ENCODE results near the gene JPH2. TPM values are rescaled to one million over a fixed set of nuclear protein-coding genes. Genes with fewer than 3 reads are reported as not detected.
A peak's percentile ranks its signal among the peaks of the same experiment; 100 is the strongest.

JPH2 gene
- total RNA-seq, 1 donor from 2014 or later = 0.80 TPM

DNA sequence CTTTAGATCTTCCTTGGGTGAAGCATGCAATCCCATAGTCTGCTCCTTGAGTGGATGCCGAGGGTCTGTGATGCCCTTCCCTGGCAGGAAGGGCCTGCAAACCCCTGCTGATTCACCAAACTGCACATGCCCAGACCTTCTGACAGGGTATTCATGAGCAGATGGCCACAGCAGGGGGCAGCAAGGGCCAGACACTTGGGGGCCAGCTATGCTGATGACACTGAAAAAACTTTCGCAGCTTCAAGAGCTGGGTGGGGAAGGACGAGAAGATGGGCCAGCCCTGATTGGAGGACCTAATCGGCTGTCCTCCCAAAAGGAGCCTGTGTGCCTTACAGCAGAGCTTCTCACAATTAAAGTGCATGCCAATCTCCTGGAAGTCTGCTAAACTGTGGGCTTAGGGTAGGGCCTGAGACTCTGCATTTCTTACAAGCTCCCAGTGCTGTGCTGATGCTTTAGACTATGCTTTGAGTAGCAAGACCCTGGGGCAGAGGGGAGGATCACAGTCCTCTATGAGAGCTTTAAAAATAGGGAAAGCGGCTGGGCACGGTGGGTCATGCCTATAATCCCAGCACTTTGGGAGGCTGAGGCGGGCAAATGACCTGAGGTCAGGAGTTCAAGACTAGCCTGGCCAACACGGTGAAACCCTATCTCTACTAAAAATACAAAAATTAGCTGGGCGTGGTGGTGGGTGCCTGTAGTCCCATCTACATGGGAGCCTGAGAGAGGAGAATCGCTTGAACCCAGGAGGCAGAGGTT, 44.9 kb upstream of the JPH2 start:
- TF ChIP-seq, protein P1, sequence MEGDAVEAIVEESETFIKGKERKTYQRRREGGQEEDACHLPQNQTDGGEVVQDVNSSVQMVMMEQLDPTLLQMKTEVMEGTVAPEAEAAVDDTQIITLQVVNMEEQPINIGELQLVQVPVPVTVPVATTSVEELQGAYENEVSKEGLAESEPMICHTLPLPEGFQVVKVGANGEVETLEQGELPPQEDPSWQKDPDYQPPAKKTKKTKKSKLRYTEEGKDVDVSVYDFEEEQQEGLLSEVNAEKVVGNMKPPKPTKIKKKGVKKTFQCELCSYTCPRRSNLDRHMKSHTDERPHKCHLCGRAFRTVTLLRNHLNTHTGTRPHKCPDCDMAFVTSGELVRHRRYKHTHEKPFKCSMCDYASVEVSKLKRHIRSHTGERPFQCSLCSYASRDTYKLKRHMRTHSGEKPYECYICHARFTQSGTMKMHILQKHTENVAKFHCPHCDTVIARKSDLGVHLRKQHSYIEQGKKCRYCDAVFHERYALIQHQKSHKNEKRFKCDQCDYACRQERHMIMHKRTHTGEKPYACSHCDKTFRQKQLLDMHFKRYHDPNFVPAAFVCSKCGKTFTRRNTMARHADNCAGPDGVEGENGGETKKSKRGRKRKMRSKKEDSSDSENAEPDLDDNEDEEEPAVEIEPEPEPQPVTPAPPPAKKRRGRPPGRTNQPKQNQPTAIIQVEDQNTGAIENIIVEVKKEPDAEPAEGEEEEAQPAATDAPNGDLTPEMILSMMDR (IDR thresholded peaks at IDR 0.05; ENCODE audit: unreplicated experiment) = no peak
- Mint-ChIP-seq H3K36me3 (ENCODE audit: low read depth, unreplicated experiment) (no peaks in the 10 kb centered on the region), H3K27ac (ENCODE audit: unreplicated experiment) (no peak overlapping the region), H3K27me3 (ENCODE audit: unreplicated experiment) (no peaks in the 10 kb centered on the region), H3K4me3 (ENCODE audit: unreplicated experiment) (no peak overlapping the region), H3K4me1 (ENCODE audit: unreplicated experiment) (peaks cover 12% of the 10 kb centered on the region), H3K9me3 (ENCODE audit: unreplicated experiment) (no peaks in the 10 kb centered on the region)
- no peak for DNase-seq (ENCODE audit: low spot score)

GRCh38 chr20:44231193-44231592, 44.2 kb upstream of the JPH2 start:
- DNase-seq (ENCODE audit: low spot score) = no peak
- no peaks in the 10 kb centered on the region for H3K27me3 Mint-ChIP-seq (ENCODE audit: unreplicated experiment)
- no peak overlapping the region for H3K4me3 Mint-ChIP-seq (ENCODE audit: unreplicated experiment)
- no peaks in the 10 kb centered on the region for H3K9me3 Mint-ChIP-seq (ENCODE audit: unreplicated experiment)
- peaks cover 12% of the 10 kb centered on the region for H3K4me1 Mint-ChIP-seq (ENCODE audit: unreplicated experiment)
- H3K36me3 Mint-ChIP-seq (ENCODE audit: low read depth, unreplicated experiment) = no peaks in the 10 kb centered on the region
- TF ChIP-seq, protein P1 (IDR thresholded peaks at IDR 0.05; ENCODE audit: unreplicated experiment) = no peak
- no peak overlapping the region for H3K27ac Mint-ChIP-seq (ENCODE audit: unreplicated experiment)

GRCh38 chr20:44228465-44229258, 41.7 kb upstream of the JPH2 start:
- Mint-ChIP-seq H3K9me3 (ENCODE audit: unreplicated experiment) (no peaks in the 10 kb centered on the region), H3K27ac (ENCODE audit: unreplicated experiment) (peak overlapping the region; percentile 30), H3K36me3 (ENCODE audit: low read depth, unreplicated experiment) (no peaks in the 10 kb centered on the region), H3K4me1 (ENCODE audit: unreplicated experiment) (peaks cover 12% of the 10 kb centered on the region), H3K27me3 (ENCODE audit: unreplicated experiment) (no peaks in the 10 kb centered on the region), H3K4me3 (ENCODE audit: unreplicated experiment) (no peak overlapping the region)
- TF ChIP-seq, protein P1 (IDR thresholded peaks at IDR 0.05; ENCODE audit: unreplicated experiment) = no peak
- DNase-seq (ENCODE audit: low spot score) = no peak

GRCh38 chr20:44224637-44225036, 37.6 kb upstream of the JPH2 start:
- Mint-ChIP-seq H3K27me3 (ENCODE audit: unreplicated experiment) (peaks cover 4% of the 10 kb centered on the region), H3K27ac (ENCODE audit: unreplicated experiment) (no peak overlapping the region), H3K9me3 (ENCODE audit: unreplicated experiment) (no peaks in the 10 kb centered on the region), H3K4me3 (ENCODE audit: unreplicated experiment) (no peak overlapping the region), H3K36me3 (ENCODE audit: low read depth, unreplicated experiment) (no peaks in the 10 kb centered on the region), H3K4me1 (ENCODE audit: unreplicated experiment) (no peaks in the 10 kb centered on the region)
- no peak for DNase-seq (ENCODE audit: low spot score)
- TF ChIP-seq, protein P1 (IDR thresholded peaks at IDR 0.05; ENCODE audit: unreplicated experiment) = no peak

DNA sequence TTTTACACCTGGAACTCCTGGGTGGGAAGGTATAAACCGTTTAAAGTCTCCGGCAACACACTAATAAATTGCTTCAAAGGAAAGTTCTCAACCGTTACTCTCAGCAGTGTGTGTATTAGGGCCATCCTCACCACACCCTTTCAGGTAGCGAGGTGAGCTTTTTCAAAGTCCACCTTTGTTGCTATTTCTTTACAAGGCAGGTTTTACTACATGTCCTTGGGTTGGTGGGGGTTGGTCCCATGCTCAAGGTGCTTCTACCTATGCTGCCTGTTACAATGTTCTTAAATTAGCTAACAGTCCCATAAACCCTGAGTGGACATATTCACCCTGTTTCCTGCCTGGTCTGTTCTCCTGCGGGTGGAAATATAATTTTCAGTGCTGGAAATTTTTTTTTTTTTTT, 36.7 kb upstream of the JPH2 start:
- H3K27ac Mint-ChIP-seq (ENCODE audit: unreplicated experiment) = no peak overlapping the region
- peaks cover 2% of the 10 kb centered on the region for H3K4me1 Mint-ChIP-seq (ENCODE audit: unreplicated experiment)
- TF ChIP-seq, protein P1 (IDR thresholded peaks at IDR 0.05; ENCODE audit: unreplicated experiment) = no peak
- no peak overlapping the region for H3K4me3 Mint-ChIP-seq (ENCODE audit: unreplicated experiment)
- H3K9me3 Mint-ChIP-seq (ENCODE audit: unreplicated experiment) = no peaks in the 10 kb centered on the region
- peaks cover 4% of the 10 kb centered on the region for H3K27me3 Mint-ChIP-seq (ENCODE audit: unreplicated experiment)
- no peaks in the 10 kb centered on the region for H3K36me3 Mint-ChIP-seq (ENCODE audit: low read depth, unreplicated experiment)
- DNase-seq (ENCODE audit: low spot score) = no peak
